ENCODE measurements around the gene SAP25. TPM values are rescaled to one million over a fixed set of nuclear protein-coding genes. Genes with fewer than 3 reads are reported as not detected.

SAP25 gene
- total and polyA plus RNA-seq, 2 of the 8 experiments (the other 6 are each of a cell fraction or from before 2014, with no cell fraction given): 3.6 to 5.8 TPM

GRCh38 chr7:100582041-100582579 lies 8.4 kb upstream of the SAP25 start (continued):
- TF ChIP-seq POU5F1 (IDR thresholded peaks at IDR 0.05; ENCODE audit: low read depth, low read length) (no peak), CHD7 (IDR thresholded peaks at IDR 0.05; ENCODE audit: insufficient replicate concordance, low read length) (no peak), E2F6 (IDR thresholded peaks at IDR 0.05) (no peak), TAF1 (IDR thresholded peaks at IDR 0.05; ENCODE audit: low read depth, low read length) (no peak)
